Measurements from ENCODE around the gene VMP1. TPM values are rescaled to one million over a fixed set of nuclear protein-coding genes. Genes with fewer than 3 reads are reported as not detected.

The VMP1 gene
- total and polyA plus RNA-seq, 2 of the 4 experiments (the other 2 are of a cell fraction): 89.8 to 197 TPM

- no CpG with 5 or more reads among the region's 6 CpGs for WGBS, 2 experiments (ENCODE audit: extremely low coverage in 2 of 2, insufficient read length in 1 of 2)
- no peak overlapping the region for H2AFZ ChIP-seq (replicated peaks; ENCODE audit: low read length, poor library complexity)
- peaks cover 38% of the 10 kb centered on the region; the same call in 1 of the 2 replicates for H4K20me1 ChIP-seq (ENCODE audit: insufficient read depth, low read length)
- peak overlapping the region; percentile 100 for H3K9ac ChIP-seq (ENCODE audit: low read depth, low read length)
- ChIA-PET POLR2A (ENCODE audit: unreplicated experiment) (interaction anchor here (0.5 to 5.4 kb wide), 10 partner anchors 9 to 92 kb away, joined by 3 to 87 read pairs (median 5); no protein-coding TSS in a partner anchor), CTCF (interaction anchor here (1.2 kb wide), 1 partner anchor 85 kb away, joined by 4 read pairs; no protein-coding TSS in a partner anchor)
- peak overlapping the region; percentile 98 for H3K27ac ChIP-seq (ENCODE audit: insufficient read depth, low read length)
- 0 out of 2 replicates have a peak, but pooled peaks cover 2% of the 10 kb centered on the region for H3K4me1 ChIP-seq (ENCODE audit: control insufficient read depth, insufficient read depth, low read length)
- peak overlapping the region; percentile 99 for H3K23ac ChIP-seq (ENCODE audit: low read depth, low read length)
- intact Hi-C loops (cut with micrococcal nuclease): loop anchor here (5.0 kb wide), 1 partner anchor 132 kb away; the partner anchor contains the start of genes PTRH2 and VMP1
- peak overlapping the region; percentile 100 for H3K56ac ChIP-seq (ENCODE audit: extremely low read depth, insufficient read depth, low read length)
- peak overlapping the region; percentile 65; the same call in 1 of the 2 replicates for H2AK5ac ChIP-seq (ENCODE audit: low read depth, low read length)
- no peak overlapping the region; the same call in 2 of the 3 replicates for H2BK15ac ChIP-seq (ENCODE audit: low read depth, low read length)
- no peak overlapping the region for H2BK20ac ChIP-seq (ENCODE audit: low read depth, low read length)
- H3K4ac ChIP-seq (ENCODE audit: low read depth, low read length): peak overlapping the region; percentile 97
- peak overlapping the region; percentile 88 to 97 for H4K8ac ChIP-seq (ENCODE audit: low read depth in 2 of 2, low read length in 2 of 2)
- dilution Hi-C loops (cut with HindIII; ENCODE audit: low sequenced_read_pairs, unreplicated experiment): no loop called here
- no peaks in the 10 kb centered on the region for H3K27me3 ChIP-seq (ENCODE audit: control insufficient read depth, insufficient read depth, low read length)
- H3K4me2 ChIP-seq (ENCODE audit: low read depth, low read length): peak overlapping the region; percentile 85
- TF ChIP-seq RFX5 (IDR thresholded peaks at IDR 0.05; ENCODE audit: low read depth, low read length) (no peak), RCOR1 (IDR thresholded peaks at IDR 0.05; ENCODE audit: insufficient replicate concordance, low read length) (no peak), CHD1 (IDR thresholded peaks at IDR 0.05; ENCODE audit: low read depth, low read length) (peak; percentile 82; the same call in 1 of the 2 replicates), NFE2L2 (IDR thresholded peaks at IDR 0.05; ENCODE audit: low read depth, low read length) (no peak)
- H3K9me1 ChIP-seq (ENCODE audit: insufficient read depth, low read length): no peaks in the 10 kb centered on the region
- no peak overlapping the region for H2AK9ac ChIP-seq (replicated peaks; ENCODE audit: low read depth, low read length, poor library complexity)
- DNase-seq (no peak), ATAC-seq (ENCODE audit: low read depth) (no peak)
- peak overlapping the region; percentile 83 for H3K4me3 ChIP-seq (ENCODE audit: insufficient read depth, low read depth, low read length)
- H3K14ac ChIP-seq (replicated peaks; ENCODE audit: low read depth, low read length): peak overlapping the region; percentile 100
- no TSS peak for BruUV-seq (replicated peaks)
- in situ Hi-C loops (cut with MboI; ENCODE audit: low sequenced_read_pairs): no loop called here
- peak overlapping the region; percentile 96 for H4K5ac ChIP-seq (ENCODE audit: low read depth, low read length)
- peaks cover 4% of the 10 kb centered on the region in 2 experiments; a peak in 2 of 4 replicates for H3K79me1 ChIP-seq (ENCODE audit: low read depth in 1 of 2, low read length in 2 of 2)
- H3K18ac ChIP-seq (ENCODE audit: low read depth, low read length): peak overlapping the region; percentile 90
- peak overlapping the region; percentile 77 for H4K91ac ChIP-seq (ENCODE audit: insufficient read depth, low read depth, low read length)
- H3K36me3 ChIP-seq (ENCODE audit: control insufficient read depth, insufficient read depth, low read length): peaks cover 33% of the 10 kb centered on the region
- peak overlapping the region; percentile 61 for H2BK120ac ChIP-seq (ENCODE audit: low read depth, low read length)
- H3K9me3 ChIP-seq (ENCODE audit: control insufficient read depth, insufficient read depth, low read length): no peaks in the 10 kb centered on the region
- H2BK5ac ChIP-seq (ENCODE audit: low read depth, low read length, poor library complexity, severe bottlenecking): peak overlapping the region; percentile 96
These were observed 132.3 kb downstream of the VMP1 start for GRCh38 chr17:59839651-59840328.

All from IMR-90 (cell line).